ENCODE data around the gene TRIM61. TPM values are rescaled to one million over a fixed set of nuclear protein-coding genes. Genes with fewer than 3 reads are reported as not detected.
"Not testable (repeated sequence)": the region's sequence is repeated elsewhere in the genome, so short reads cannot be mapped to it uniquely, and the experiment has no call there.

TRIM61 gene
- 2.6 TPM for total RNA-seq

- DNase-seq (ENCODE audit: low spot score), result peak; percentile 54
Observed at GRCh38 chr4:164977243-164978164, at the start of gene TRIM61. Gene TRIM61 (minus strand): TSS chr4:164977657. CDS start chr4:164970002, 7,655 bp downstream.

GRCh38 chr4:165025782-165026181 lies 48.3 kb upstream of the TRIM61 start:
- DNase-seq (ENCODE audit: low spot score), result not testable (repeated sequence)

DNA sequence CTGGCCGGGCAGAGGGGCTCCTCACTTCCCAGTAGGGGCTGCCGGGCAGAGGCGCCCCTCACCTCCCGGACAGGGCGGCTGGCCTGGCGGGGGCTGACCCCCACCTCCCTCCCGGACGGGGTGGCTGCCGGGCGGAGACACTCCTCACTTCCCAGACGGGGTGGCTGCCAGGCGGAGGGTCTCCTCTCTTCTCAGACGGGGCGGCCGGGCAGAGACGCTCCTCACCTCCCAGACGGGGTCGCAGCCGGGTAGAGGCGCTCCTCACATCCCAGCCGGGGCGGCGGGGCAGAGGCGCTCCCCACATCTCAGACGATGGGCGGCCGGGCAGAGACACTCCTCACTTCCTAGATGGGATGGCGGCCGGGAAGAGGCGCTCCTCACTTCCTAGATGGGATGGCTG lies 42.5 kb upstream of the TRIM61 start:
- not testable (repeated sequence) for DNase-seq (ENCODE audit: low spot score)

DNA sequence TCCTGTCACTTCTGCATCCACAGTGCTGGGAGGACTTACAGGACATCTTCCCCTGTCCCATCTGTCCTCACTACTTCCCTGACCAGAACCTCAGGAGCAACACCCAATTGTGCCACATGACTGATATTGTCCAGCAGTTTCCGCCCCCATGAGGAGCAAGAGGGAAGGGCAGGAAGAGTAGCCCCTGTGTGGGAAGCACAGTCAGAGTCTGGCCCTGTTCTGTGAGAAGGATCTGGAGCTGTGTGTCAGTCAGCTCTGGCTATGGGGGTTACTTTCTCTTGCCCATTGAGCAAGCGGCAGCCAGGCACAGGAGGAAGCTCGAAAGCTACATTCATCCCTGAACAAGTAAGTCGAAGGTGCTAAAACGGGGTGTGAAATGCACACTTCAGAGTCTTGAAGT lies 39.5 kb upstream of the TRIM61 start:
- no peak for DNase-seq (ENCODE audit: low spot score)

GRCh38 chr4:165013691-165014090 lies 36.2 kb upstream of the TRIM61 start:
- no peak for DNase-seq (ENCODE audit: low spot score)

DNA sequence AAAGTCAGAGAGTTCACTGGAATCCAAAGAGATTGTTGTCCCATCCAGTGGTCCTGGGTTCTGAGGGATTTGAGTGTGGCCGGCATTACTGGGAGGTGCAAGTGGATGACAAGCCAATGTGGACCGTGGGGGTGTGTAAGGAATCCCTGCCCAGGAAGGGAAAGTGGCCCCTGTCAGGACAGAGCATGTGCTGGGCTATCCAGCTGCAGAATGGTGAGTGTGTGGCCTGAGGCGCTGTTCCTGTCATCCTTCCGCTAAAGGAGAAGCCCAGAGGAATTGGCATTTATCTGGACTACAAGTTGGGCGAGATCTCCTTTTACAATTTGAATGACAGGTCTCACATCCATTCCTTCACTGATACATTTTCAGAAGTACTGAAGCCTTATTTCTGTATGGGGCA lies 33.9 kb upstream of the TRIM61 start:
- DNase-seq (ENCODE audit: low spot score), result no peak

GRCh38 chr4:165010991-165011390 lies 33.5 kb upstream of the TRIM61 start:
- DNase-seq (ENCODE audit: low spot score), result no peak

DNA sequence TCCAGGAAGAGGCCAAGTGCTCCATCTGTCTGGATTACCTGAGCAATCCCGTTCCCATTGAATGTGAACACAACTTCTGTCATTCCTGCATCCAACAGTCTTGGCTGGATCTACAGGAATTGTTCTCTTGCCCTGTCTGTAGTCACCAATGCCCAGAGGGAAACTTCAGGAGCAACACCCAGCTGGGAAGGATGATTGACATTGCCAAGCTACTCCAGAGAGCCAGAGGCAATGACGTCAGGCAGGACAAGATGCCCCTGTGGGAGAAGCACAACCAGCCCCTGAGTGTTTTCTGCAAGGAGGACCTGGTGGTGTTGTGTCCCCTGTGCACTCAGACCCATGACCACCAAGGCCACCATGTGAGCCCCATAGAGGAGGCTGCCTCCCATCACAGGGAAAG lies 33.0 kb upstream of the TRIM61 start:
- no peak for DNase-seq (ENCODE audit: low spot score)

DNA sequence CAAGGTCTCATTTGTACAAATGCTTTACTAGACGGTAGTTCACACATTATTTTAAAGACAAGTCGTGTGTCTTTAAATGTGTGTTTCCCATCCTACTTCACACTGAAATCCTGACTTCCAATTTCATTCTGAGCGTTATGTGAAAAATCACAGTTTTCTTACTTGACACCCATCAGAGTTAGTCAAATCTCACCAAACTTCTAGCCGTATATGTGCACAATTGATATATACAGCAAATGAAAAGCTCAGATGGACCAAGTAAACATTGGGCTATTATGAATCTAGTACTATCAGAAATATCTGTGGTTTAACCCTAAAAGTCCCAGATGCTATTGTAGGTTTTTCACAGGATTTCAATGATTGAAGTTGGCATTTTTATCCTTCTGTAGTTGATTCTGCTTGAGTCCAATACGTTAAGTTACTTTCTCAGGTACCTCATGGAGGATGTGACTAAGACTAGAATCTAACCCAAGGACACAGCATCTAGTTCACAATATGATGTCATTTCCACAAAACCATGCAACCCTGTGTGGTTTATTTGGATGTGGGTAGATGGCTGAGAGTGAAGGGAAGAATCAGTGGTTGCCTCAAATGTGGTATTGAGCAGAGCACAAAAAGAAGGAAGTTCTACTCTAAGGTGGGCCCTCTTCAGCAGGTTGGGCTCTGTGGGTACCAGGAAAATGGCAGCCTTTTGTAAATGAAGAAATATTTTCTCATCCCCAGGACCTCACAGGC lies 32.2 kb upstream of the TRIM61 start:
- DNase-seq (ENCODE audit: low spot score), result no peak

GRCh38 chr4:165006886-165007285 lies 29.4 kb upstream of the TRIM61 start:
- no peak for DNase-seq (ENCODE audit: low spot score)

GRCh38 chr4:165006456-165006855 lies 29.0 kb upstream of the TRIM61 start:
- no peak for DNase-seq (ENCODE audit: low spot score)

- DNase-seq (ENCODE audit: low spot score), result no peak
Observed at GRCh38 chr4:165005352-165005925, 28.0 kb upstream of the TRIM61 start.

DNA sequence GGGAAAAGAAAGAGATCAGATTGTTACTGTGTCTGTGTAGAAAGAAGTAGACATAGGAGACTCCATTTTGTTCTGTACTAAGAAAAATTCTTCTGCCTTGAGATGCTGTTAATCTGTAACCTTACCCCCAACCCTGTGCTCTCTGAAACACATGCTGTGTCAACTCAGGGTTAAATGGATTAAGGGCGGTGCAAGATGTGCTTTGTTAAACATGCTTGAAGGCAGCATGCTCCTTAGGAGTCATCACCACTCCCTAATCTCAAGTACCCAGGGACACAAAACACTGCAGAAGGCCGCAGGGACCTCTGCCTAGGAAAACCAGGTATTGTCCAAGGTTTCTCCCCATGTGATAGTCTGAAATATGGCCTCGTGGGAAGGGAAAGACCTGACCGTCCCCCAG lies 24.5 kb upstream of the TRIM61 start:
- not testable (repeated sequence) for DNase-seq (ENCODE audit: low spot score)

DNA sequence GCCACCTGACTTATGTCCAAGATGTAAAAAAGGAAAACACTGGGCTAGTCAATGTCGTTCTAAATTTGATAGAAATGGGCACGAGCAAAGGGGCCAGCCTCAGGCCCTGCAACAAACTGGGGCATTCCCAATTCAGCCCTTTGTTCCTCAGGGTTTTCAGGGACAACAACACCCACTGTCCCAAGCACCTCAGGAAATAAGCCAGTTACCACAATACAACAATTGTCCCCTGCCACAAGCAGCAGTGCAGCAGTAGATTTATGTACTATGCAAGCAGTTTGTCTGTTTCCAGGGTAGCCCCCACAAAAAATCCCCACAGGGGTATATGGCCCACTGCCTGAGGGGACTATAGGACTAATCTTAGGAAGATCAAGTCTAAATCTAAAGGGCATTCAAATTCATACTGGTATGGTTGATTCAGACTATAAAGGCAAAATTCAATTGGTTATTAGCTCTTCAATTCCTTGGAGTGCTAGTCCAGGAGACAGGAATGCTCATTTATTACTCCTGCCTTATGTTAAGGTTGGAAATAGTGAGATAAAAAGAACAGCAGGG lies 21.1 kb upstream of the TRIM61 start:
- not testable (repeated sequence) for DNase-seq (ENCODE audit: low spot score)

DNA sequence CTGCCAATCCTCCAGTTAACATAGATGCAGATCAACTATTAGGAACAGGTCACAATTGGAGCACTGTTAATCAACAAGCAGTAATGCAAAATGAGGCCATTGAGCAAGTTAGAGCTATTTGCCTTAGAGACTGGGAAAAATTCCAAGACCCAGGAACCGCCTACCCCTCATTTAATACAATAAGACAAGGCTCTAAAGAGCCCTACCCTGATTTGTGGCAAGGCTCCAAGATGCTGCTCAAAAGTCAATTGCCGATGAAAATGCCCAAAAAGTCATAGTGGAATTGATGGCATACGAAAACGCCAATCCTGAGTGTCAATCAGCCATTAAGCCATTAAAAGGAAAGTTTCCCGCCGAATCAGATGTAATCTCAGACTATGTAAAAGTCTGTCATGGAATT lies 20.5 kb upstream of the TRIM61 start:
- DNase-seq (ENCODE audit: low spot score), result no peak

DNA sequence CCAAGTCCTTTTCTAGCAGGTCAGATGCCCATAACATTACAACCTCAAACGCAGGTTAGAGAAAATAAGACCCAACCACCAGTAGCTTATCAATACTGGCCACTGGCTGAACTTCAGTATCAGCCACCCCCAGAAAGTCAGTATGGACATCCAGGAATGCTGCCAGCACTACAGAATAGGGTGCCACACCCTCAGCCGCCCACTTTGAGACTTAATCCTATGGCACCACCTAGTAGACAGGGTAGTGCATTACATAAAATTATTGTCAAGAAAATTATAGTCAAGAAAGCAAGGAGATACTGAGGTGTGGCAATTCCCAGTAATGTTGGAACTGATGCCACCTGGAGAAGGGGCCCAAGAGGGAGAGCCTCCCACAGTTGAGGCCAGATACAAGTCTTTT lies 19.9 kb upstream of the TRIM61 start:
- DNase-seq (ENCODE audit: low spot score), result no peak

- DNase-seq (ENCODE audit: low spot score), result not testable (repeated sequence)
Observed at GRCh38 chr4:164996123-164996522, 18.7 kb upstream of the TRIM61 start.

GRCh38 chr4:164990786-164991185 lies 13.3 kb upstream of the TRIM61 start:
- not testable (repeated sequence) for DNase-seq (ENCODE audit: low spot score)

- no peak for DNase-seq (ENCODE audit: low spot score)
Observed at GRCh38 chr4:164989471-164989870, 12.0 kb upstream of the TRIM61 start.

GRCh38 chr4:164971929-164972328 lies 5.5 kb downstream of the TRIM61 start:
- not testable (repeated sequence) for DNase-seq (ENCODE audit: low spot score)

- no peak for DNase-seq (ENCODE audit: low spot score)
Observed at GRCh38 chr4:164959896-164960295, 17.6 kb downstream of the TRIM61 start.

DNA sequence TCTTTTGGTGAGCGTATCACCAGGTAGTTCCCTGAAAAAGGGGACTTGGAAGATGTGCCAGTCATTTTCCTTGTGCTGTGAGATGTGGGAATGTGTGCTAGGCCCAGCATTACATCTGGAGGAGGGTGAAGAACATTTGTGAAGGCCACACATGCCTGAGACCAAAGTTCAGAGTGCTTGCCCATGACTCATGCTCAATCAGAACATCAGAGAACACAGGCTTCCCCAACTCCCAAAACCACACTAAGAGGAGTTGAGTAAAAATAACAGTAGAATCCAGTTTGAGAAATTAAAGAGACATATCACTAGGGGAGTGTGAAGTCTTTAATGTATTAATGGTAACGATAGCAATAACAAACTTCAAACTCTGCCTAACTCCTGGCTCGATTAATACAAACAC lies 18.0 kb downstream of the TRIM61 start:
- not testable (repeated sequence) for DNase-seq (ENCODE audit: low spot score)
